IPS DF 4.7 (cell line): ENCODE results near the gene EIF2B1.

Experiments
- DNase-seq: peaks from one replicate; pipeline ENCODE4 v3.0.0-alpha.2; 2013; ENCODE audit warnings: low spot score; ENCODE audit errors: extremely low read depth

Gene EIF2B1

GRCh38 chr12:123571343-123571813, 62.1 kb downstream of the EIF2B1 start:
- DNase-seq = no peak
